GM19324 (cell line): Measurements from ENCODE around the gene SRA1.

Source experiments
- ATAC-seq: cut with Tn5 transposase; IDR thresholded peaks from one replicate; pipeline ENCODE4 v1.9.1; 2021; ENCODE audit warnings: mild to moderate bottlenecking, moderate library complexity; ENCODE audit not compliant: unreplicated experiment, low FRiP score

SRA1 gene

DNA sequence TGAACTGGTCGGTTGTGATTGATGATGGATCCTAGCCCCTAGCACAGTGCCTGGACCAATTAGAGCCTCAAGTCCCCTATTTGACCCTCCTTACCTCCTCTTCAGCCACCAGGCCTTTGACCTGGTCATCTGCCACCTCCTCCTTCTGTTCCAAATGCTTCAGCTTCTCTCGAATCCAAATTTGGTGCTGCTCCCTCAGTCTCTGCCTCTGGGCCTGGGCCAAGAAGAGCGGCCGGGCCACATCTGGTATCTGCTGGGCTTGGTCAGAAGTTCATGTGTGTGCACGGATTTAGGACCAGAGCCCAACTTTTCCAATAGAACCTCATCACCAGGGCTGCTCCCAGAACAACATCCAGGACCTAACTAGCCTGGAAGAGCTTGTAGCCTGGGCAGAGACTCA, 13.8 kb upstream of the SRA1 start:
- no peak for ATAC-seq

DNA sequence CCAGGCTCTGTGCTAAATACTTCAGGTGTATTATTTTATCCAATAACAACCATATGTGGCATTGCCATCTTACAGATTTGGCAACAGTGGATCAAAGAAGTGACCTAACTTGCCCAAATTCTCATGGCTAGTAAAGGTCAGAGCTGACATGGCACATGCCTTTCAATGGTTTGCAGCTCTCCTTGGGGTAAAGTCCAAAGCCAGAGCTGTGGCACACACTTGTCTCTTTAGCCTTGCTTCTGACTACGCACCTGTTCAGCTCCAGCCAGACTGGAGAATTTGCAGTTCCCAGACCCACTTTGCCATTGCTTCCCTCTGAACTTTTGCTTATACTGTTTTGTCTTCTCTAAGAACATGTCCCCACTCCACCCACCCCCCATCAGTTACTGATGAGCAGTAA, 13.2 kb upstream of the SRA1 start:
- ATAC-seq = no peak

- no peak for ATAC-seq
Observed at GRCh38 chr5:140570058-140570457, 12.8 kb upstream of the SRA1 start.

GRCh38 chr5:140569197-140569596, 11.9 kb upstream of the SRA1 start:
- ATAC-seq = no peak

GRCh38 chr5:140568443-140569063, 11.3 kb upstream of the SRA1 start:
- no peak for ATAC-seq

DNA sequence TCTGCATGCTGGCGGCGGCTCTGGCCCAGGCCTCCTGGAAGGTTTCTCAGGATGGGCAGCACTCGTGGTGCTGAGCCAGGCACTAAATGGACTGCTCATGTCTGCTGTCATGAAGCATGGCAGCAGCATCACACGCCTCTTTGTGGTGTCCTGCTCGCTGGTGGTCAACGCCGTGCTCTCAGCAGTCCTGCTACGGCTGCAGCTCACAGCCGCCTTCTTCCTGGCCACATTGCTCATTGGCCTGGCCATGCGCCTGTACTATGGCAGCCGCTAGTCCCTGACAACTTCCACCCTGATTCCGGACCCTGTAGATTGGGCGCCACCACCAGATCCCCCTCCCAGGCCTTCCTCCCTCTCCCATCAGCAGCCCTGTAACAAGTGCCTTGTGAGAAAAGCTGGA, 10.6 kb upstream of the SRA1 start:
- ATAC-seq = no peak

GRCh38 chr5:140567136-140567818, 10.0 kb upstream of the SRA1 start:
- no peak for ATAC-seq

GRCh38 chr5:140566665-140567064, 9.4 kb upstream of the SRA1 start:
- no peak for ATAC-seq

GRCh38 chr5:140565780-140566095, 8.5 kb upstream of the SRA1 start:
- ATAC-seq = no peak

DNA sequence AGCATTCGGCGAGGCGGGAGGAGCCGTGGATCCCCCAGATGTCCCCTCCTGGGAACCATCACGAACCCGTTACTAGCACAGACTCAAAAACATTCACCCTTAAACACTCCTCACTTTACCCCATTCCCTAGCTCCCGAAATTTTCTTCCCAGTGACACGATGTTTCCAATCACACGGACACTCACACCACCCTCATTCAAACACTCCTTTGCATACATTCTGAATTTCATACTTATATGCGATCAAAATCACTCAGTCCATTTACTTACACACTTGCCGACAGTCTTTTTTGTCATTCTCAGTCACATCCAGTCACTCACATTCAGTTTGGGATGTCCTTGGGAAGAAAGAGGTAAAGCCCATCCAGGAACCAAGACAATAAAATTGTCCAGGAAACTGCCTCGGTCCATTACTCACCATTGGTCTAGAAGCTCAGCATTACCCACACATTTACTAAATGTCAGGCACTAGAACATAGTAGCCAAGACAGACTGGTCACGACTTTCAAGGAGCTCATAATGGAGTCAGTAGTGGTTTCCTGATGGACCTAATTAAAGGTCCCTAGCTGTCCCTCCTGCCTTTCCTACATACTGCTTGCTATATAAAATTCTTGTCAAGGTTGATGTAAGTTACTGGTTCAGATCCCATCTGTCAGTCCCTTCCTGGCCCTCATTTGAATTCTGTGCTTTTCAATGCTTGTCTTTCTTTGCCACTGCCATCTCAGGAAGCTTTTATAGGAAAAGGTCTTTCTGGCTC, 7.9 kb upstream of the SRA1 start:
- peak; percentile 1 for ATAC-seq

DNA sequence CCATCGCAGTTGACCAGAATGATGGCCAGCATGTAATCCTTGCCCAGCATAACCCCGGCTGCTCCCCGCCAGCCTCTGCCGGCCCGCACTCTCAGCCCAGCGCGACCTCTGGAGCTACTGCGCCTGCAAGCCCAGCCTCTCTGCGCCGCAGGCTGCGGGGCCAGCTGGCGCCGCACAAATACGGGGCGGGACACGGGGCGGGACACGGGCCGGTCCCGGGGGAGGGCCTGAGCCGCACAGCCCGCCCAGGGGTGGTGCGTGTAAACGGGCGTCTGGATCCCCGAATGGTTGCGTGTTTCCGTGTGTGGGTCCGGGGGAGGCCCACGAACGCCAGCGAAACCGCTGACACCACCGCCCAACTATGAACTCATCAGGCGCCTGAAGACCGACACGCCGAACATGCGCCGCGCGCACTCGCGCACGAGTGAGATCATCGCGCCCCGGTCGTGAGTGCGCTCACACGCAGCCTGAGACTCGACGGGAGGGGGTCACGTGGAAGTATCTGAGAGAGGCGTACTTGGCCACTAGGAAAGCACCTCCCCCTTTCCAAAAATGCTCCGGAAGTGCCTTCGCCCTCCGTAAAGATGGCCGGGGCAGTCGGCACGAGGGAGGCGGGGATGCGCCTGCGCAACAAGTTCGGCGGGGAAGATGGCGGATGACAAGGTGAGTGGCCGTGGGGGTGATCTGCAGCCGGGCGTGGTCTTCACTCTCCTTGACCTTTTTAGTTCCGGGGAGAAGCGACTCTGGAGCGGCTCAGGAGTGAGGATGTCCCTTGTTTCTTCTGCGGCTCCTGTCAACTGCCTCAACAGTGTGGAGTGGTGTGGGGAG, 7.1 kb upstream of the SRA1 start, which contains the start of the genes APBB3 and SLC35A4:
APBB3 (minus strand) TSS at position 403 of the 828 bp plus-strand sequence; CDS start at position 50, 353 bp downstream.
SLC35A4 (plus strand) TSS at position 633 of the 828 bp plus-strand sequence. CDS start 2,342 bp downstream, outside the sequence.
- ATAC-seq = peak; percentile 89

GRCh38 chr5:140563596-140563995, 6.3 kb upstream of the SRA1 start:
- no peak for ATAC-seq

GRCh38 chr5:140561753-140562523, 4.7 kb upstream of the SRA1 start:
- no peak for ATAC-seq

DNA sequence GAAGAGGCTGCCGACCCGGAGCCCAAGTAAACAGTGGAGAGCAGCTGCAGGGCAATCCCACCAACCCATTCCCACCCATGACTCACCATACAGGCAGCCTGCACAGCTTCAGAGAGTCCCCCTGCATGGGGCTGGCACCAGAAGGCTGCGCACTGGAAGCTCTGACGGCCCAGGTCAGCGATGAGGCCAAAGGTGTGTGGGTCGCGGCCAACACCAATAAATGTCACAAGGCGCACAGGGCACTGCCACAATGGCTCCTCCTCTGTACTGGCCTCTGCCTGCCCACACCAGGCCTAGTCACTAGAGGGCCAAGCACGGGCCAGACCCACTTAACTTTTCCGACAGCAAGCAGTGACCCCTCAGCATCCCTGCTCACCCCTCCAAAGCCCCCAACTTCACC, 3.0 kb upstream of the SRA1 start:
- ATAC-seq = no peak

GRCh38 chr5:140558542-140558941, 1.3 kb upstream of the SRA1 start:
- ATAC-seq = no peak

DNA sequence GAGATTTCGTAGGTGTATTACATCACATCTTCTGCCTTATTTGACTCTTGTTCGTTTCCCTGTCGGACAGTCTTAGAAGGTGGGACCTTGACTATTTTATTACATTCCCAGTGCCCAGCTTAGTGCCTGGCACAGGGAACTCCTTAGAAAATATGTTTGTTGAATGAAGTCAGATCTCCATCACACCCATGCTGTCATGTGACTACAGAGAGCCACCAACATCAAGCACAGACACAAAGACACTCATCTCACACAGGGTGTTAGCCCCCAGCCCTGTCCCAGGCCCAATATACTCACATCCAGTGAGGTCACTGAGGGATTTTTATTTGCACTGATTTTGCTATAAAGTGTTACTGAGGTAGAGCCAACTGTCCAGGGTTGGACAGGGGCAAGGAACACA, 692 bp upstream of the SRA1 start:
- no peak for ATAC-seq

- ATAC-seq = no peak
Observed at GRCh38 chr5:140556438-140556837, 835 bp downstream of the SRA1 start.

DNA sequence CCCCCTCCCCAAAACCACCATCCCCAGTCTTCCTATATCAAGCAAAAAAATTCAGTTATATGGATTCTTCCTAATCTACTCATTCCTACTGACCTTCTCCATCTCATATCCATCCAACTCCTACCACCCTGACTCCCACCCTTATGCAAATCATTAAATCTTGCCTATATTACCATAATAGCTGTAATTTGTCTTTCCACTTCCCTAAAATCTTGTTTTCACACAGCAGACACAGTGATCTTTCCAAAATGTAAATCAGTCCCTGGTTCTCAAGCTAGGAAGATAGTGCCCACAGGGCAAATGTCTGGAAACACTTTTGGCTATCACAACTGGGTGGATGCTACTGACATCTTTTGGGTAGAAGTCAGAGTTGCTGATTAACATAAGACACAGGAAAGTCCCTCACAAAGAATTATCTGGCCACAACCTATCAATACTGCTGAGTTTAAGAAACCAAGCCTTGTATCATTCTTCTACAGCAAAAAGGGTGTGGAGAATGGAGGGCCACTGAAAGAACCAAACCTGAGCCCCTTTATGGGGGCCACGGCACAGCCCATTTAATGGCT, 1.4 kb downstream of the SRA1 start:
- no peak for ATAC-seq

DNA sequence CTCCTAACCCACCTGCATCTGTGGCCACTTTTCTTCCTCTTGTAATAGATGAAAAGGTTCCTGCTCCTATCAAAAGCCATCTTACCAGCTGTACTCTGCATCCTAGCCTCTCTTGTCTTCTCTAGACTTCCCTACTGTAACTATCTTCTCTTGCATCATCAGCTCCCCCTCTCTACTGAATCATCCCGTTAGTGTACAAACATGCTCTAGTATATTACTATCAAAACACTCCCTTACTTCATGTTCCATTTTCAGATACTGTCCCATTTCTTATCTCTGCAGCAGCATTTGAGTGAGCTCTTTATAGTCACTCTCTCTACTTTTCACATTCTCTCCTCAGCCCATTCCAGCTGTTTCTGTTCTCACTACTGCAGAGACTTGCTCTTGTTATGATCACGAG, 2.8 kb downstream of the SRA1 start:
- no peak for ATAC-seq

GRCh38 chr5:140553657-140554056, 3.6 kb downstream of the SRA1 start:
- ATAC-seq = no peak
